OCI-LY1 (cell line): ENCODE results near the gene SORBS2.

Source experiments
- H2AFZ ChIP-seq: fragments of 200-600 bp; sonication (generic), shearing (Covaris generic); 2 replicates; pipeline ENCODE4 v1.6.0; 2014; ENCODE audit warnings: antibody characterized with exemption, mild to moderate bottlenecking, low read length
- H3F3A ChIP-seq: fragments of 200-600 bp; sonication (generic), shearing (Covaris generic); 2 replicates; pipeline ENCODE4 v1.6.0; 2014; ENCODE audit warnings: mild to moderate bottlenecking, antibody characterized with exemption, low read length, moderate library complexity; ENCODE audit not compliant: insufficient read depth
- H3K27ac ChIP-seq: fragments of 200-600 bp; sonication (generic); 2 replicates; pipeline ENCODE4 v1.5.1; 2014; ENCODE audit warnings: low read length, mixed run types, mild to moderate bottlenecking, low read depth; ENCODE audit not compliant: poor library complexity, severe bottlenecking
- H3K27me3 ChIP-seq: fragments of 200-600 bp; sonication (generic); 2 replicates; pipeline ENCODE4 v1.6.0; 2014; ENCODE audit warnings: antibody characterized with exemption, mild to moderate bottlenecking, low read length, moderate library complexity; ENCODE audit not compliant: insufficient read depth
- H3K36me3 ChIP-seq: fragments of 200-600 bp; sonication (generic); 2 replicates; pipeline ENCODE4 v1.6.1; 2014; ENCODE audit warnings: mild to moderate bottlenecking, antibody characterized with exemption, low read length, moderate library complexity, mixed read lengths; ENCODE audit not compliant: insufficient read depth
- H3K4me1 ChIP-seq: fragments of 200-600 bp; sonication (generic); 2 replicates; pipeline ENCODE4 v1.5.1; 2014; ENCODE audit warnings: mild to moderate bottlenecking, low read length, moderate library complexity; ENCODE audit not compliant: insufficient read depth, severe bottlenecking
- H3K4me2 ChIP-seq: fragments of 200-600 bp; sonication (generic), shearing (Covaris generic); 2 replicates; pipeline ENCODE4 v1.6.1; 2014; ENCODE audit warnings: low read length
- H3K4me3 ChIP-seq: fragments of 200-600 bp; sonication (generic); 2 replicates; pipeline ENCODE4 v1.5.1; 2014; ENCODE audit warnings: low read length, low read depth, mild to moderate bottlenecking, mixed read lengths; ENCODE audit not compliant: poor library complexity, severe bottlenecking
- H3K79me2 ChIP-seq: fragments of 200-600 bp; shearing (Covaris generic); 2 replicates; pipeline ENCODE4 v1.6.1; 2016; ENCODE audit warnings: mixed run types, low read length, mixed read lengths; ENCODE audit not compliant: insufficient read depth
- H3K9ac ChIP-seq: fragments of 200-600 bp; sonication (generic), shearing (Covaris generic); 2 replicates; pipeline ENCODE4 v1.6.1; 2014; ENCODE audit warnings: mild to moderate bottlenecking, low read length, mixed read lengths
- H3K9me2 ChIP-seq: fragments of 200-600 bp; sonication (generic), shearing (Covaris generic); 2 replicates; pipeline ENCODE4 v1.6.1; 2014; ENCODE audit warnings: low read depth, mild to moderate bottlenecking, low read length, mixed read lengths
- H3K9me3 ChIP-seq: fragments of 200-600 bp; shearing (Covaris generic); 2 replicates; pipeline ENCODE4 v1.6.1; 2014; ENCODE audit warnings: low read length, mixed read lengths
- H4K20me1 ChIP-seq: fragments of 200-600 bp; sonication (generic), shearing (Covaris generic); 2 replicates; pipeline ENCODE4 v1.6.0; 2016; ENCODE audit warnings: mild to moderate bottlenecking, low read length; ENCODE audit not compliant: insufficient read depth
- CTCF ChIP-seq: fragments of 200-600 bp; sonication (generic), shearing (Covaris generic); IDR thresholded peaks from 2 replicates; pipeline ENCODE4 v1.5.1; 2017; ENCODE audit warnings: mild to moderate bottlenecking, antibody characterized with exemption, low read length, moderate library complexity, mixed read lengths
- EZH2 ChIP-seq: fragments of 200-600 bp; sonication (generic), shearing (Covaris generic); IDR thresholded peaks from 2 replicates; pipeline ENCODE4 v1.8.0; 2017; ENCODE audit warnings: borderline replicate concordance, mixed run types, mild to moderate bottlenecking, antibody characterized with exemption, low read length, moderate library complexity, mixed read lengths

Gene SORBS2

GRCh38 chr4:185554365-185555126, 257.4 kb downstream of the SORBS2 start:
- no peaks in the 10 kb centered on the region for H3K9me2 ChIP-seq

GRCh38 chr4:185552254-185552653, 259.7 kb downstream of the SORBS2 start:
- Histone ChIP-seq H3K9me3 (no peaks in the 10 kb centered on the region), H3K27me3 (no peaks in the 10 kb centered on the region), H3K4me3 (no peak overlapping the region), H2AFZ (no peak overlapping the region), H3K36me3 (no peaks in the 10 kb centered on the region), H3K79me2 (no peaks in the 10 kb centered on the region), H3K4me1 (no peaks in the 10 kb centered on the region), H3F3A (no peaks in the 10 kb centered on the region), H3K4me2 (no peak overlapping the region), H3K9me2 (no peaks in the 10 kb centered on the region), H3K27ac (no peak overlapping the region), H4K20me1 (no peaks in the 10 kb centered on the region), H3K9ac (no peak overlapping the region)
- no peak for TF ChIP-seq CTCF
- no peak for TF ChIP-seq EZH2

More at GRCh38 chr4:185554365-185555126, 257.4 kb downstream of the SORBS2 start:
- no peak overlapping the region for H2AFZ ChIP-seq
- H3K4me2 ChIP-seq = no peak overlapping the region
- no peaks in the 10 kb centered on the region for H3K27me3 ChIP-seq
- no peaks in the 10 kb centered on the region for H3F3A ChIP-seq
- no peak overlapping the region for H3K27ac ChIP-seq
- H3K36me3 ChIP-seq = no peaks in the 10 kb centered on the region
- H4K20me1 ChIP-seq = no peaks in the 10 kb centered on the region
- H3K79me2 ChIP-seq = no peaks in the 10 kb centered on the region
- H3K4me1 ChIP-seq = no peaks in the 10 kb centered on the region
- TF ChIP-seq EZH2 (no peak), CTCF (no peak)
- H3K9ac ChIP-seq = no peak overlapping the region
- H3K9me3 ChIP-seq = no peaks in the 10 kb centered on the region
- H3K4me3 ChIP-seq = no peak overlapping the region

- no peak overlapping the region for H3K9ac ChIP-seq
Observed at GRCh38 chr4:185550933-185551332, 261.1 kb downstream of the SORBS2 start.

More at GRCh38 chr4:185550933-185551332, 261.1 kb downstream of the SORBS2 start:
- Histone ChIP-seq H3K36me3 (no peaks in the 10 kb centered on the region), H3K27me3 (no peaks in the 10 kb centered on the region), H3K9me3 (no peaks in the 10 kb centered on the region), H3K4me1 (no peaks in the 10 kb centered on the region), H3K79me2 (no peaks in the 10 kb centered on the region), H3K4me2 (no peak overlapping the region), H3F3A (no peaks in the 10 kb centered on the region), H3K9me2 (no peaks in the 10 kb centered on the region), H4K20me1 (no peaks in the 10 kb centered on the region), H2AFZ (no peak overlapping the region), H3K4me3 (no peak overlapping the region), H3K27ac (no peak overlapping the region)
- TF ChIP-seq EZH2 (no peak), CTCF (no peak)
